Measurements from ENCODE around the gene TAMALIN.

GRCh38 chr12:52036587-52037171 lies 29.9 kb downstream of the TAMALIN start:
- TF ChIP-seq FOXM1 (IDR thresholded peaks at IDR 0.05; ENCODE audit: borderline replicate concordance, low read depth) (no peak), CREB1 (IDR thresholded peaks at IDR 0.05; ENCODE audit: low read depth) (peak; percentile 79), TAF1 (IDR thresholded peaks at IDR 0.05; ENCODE audit: low read depth) (no peak; the same call in 1 of the 2 replicates), EGR1 (IDR thresholded peaks at IDR 0.05) (peak; percentile 23; the same call in 1 of the 2 replicates)
